ENCODE data around the gene PTPA.
A peak's percentile ranks its signal among the peaks of the same experiment; 100 is the strongest.

PTPA gene

GRCh38 chr9:129081388-129081904, 29.8 kb upstream of the PTPA start:
- DNase-seq (ENCODE audit: extremely low read depth, low read depth) = no peak
- peak overlapping the region; percentile 80 for H3K4me3 ChIP-seq (replicated peaks; ENCODE audit: low read depth, low read length)
- TF ChIP-seq CTCF (IDR thresholded peaks at IDR 0.05; ENCODE audit: low read depth, low read length, missing control alignments) = no peak

- no peak for TF ChIP-seq CTCF (IDR thresholded peaks at IDR 0.05; ENCODE audit: low read depth, low read length, missing control alignments)
- no peak for DNase-seq (ENCODE audit: extremely low read depth, low read depth)
- no peak overlapping the region for H3K4me3 ChIP-seq (replicated peaks; ENCODE audit: low read depth, low read length)
These were observed 27.1 kb upstream of the PTPA start for GRCh38 chr9:129084087-129084486.

- no peak for TF ChIP-seq CTCF (IDR thresholded peaks at IDR 0.05; ENCODE audit: low read depth, low read length, missing control alignments)
- H3K4me3 ChIP-seq (replicated peaks; ENCODE audit: low read depth, low read length) = no peak overlapping the region
- DNase-seq (ENCODE audit: extremely low read depth, low read depth) = no peak
These were observed 22.0 kb upstream of the PTPA start for GRCh38 chr9:129089246-129089645.

GRCh38 chr9:129093602-129094386, 17.4 kb upstream of the PTPA start:
- no peak for DNase-seq (ENCODE audit: extremely low read depth, low read depth)
- no peak for TF ChIP-seq CTCF (IDR thresholded peaks at IDR 0.05; ENCODE audit: low read depth, low read length, missing control alignments)

GRCh38 chr9:129094387-129095169, 16.6 kb upstream of the PTPA start:
- TF ChIP-seq CTCF (IDR thresholded peaks at IDR 0.05; ENCODE audit: low read depth, low read length, missing control alignments) = no peak
- DNase-seq (ENCODE audit: extremely low read depth, low read depth) = no peak
- H3K4me3 ChIP-seq (replicated peaks; ENCODE audit: low read depth, low read length) = no peak overlapping the region

More at GRCh38 chr9:129093602-129094386, 17.4 kb upstream of the PTPA start:
- no peak overlapping the region for H3K4me3 ChIP-seq (replicated peaks; ENCODE audit: low read depth, low read length)

- DNase-seq (ENCODE audit: extremely low read depth, low read depth) = no peak
- no peak for TF ChIP-seq CTCF (IDR thresholded peaks at IDR 0.05; ENCODE audit: low read depth, low read length, missing control alignments)
- H3K4me3 ChIP-seq (replicated peaks; ENCODE audit: low read depth, low read length) = no peak overlapping the region
These were observed 16.0 kb upstream of the PTPA start for GRCh38 chr9:129095170-129095667.

Data from HFF-Myc (cell line).